Measurements from ENCODE around the gene RIN3.

Gene RIN3

GRCh38 chr14:92687681-92688433, 174.3 kb downstream of the RIN3 start:
- DNase-seq (ENCODE audit: low read depth) = no peak

- DNase-seq (ENCODE audit: low read depth) = no peak
Measured at GRCh38 chr14:92688434-92689375, 175.1 kb downstream of the RIN3 start.

GRCh38 chr14:92690171-92691011, 176.8 kb downstream of the RIN3 start:
- no peak for DNase-seq (ENCODE audit: low read depth)

GRCh38 chr14:92692822-92693226, 179.2 kb downstream of the RIN3 start:
- DNase-seq (ENCODE audit: low read depth) = no peak

GRCh38 chr14:92693998-92694795, 180.6 kb downstream of the RIN3 start:
- DNase-seq (ENCODE audit: low read depth) = no peak

- DNase-seq (ENCODE audit: low read depth) = no peak
Measured at GRCh38 chr14:92694807-92695206, 181.2 kb downstream of the RIN3 start.

GRCh38 chr14:92695562-92695961, 182.0 kb downstream of the RIN3 start:
- no peak for DNase-seq (ENCODE audit: low read depth)

GRCh38 chr14:92696366-92696765, 182.8 kb downstream of the RIN3 start:
- DNase-seq (ENCODE audit: low read depth) = no peak

GRCh38 chr14:92698393-92698792, 184.8 kb downstream of the RIN3 start:
- no peak for DNase-seq (ENCODE audit: low read depth)

- DNase-seq (ENCODE audit: low read depth) = no peak
Measured at GRCh38 chr14:92701826-92702225, 188.2 kb downstream of the RIN3 start.

GRCh38 chr14:92702441-92702918, 188.9 kb downstream of the RIN3 start:
- no peak for DNase-seq (ENCODE audit: low read depth)

- no peak for DNase-seq (ENCODE audit: low read depth)
Measured at GRCh38 chr14:92703516-92703915, 189.9 kb downstream of the RIN3 start.

GRCh38 chr14:92704036-92704804, 190.6 kb downstream of the RIN3 start:
- no peak for DNase-seq (ENCODE audit: low read depth)

GRCh38 chr14:92704821-92705220, 191.2 kb downstream of the RIN3 start:
- no peak for DNase-seq (ENCODE audit: low read depth)

- no peak for DNase-seq (ENCODE audit: low read depth)
Measured at GRCh38 chr14:92706386-92706785, 192.8 kb downstream of the RIN3 start.

- DNase-seq (ENCODE audit: low read depth) = no peak
Measured at GRCh38 chr14:92709340-92710000, 195.9 kb downstream of the RIN3 start.

- DNase-seq (ENCODE audit: low read depth) = no peak
Measured at GRCh38 chr14:92710001-92710341, 196.4 kb downstream of the RIN3 start.

GRCh38 chr14:92711976-92712653, 198.5 kb downstream of the RIN3 start:
- no peak for DNase-seq (ENCODE audit: low read depth)

GRCh38 chr14:92712654-92713051, 199.1 kb downstream of the RIN3 start:
- no peak for DNase-seq (ENCODE audit: low read depth)
